ENCODE measurements around the gene EXOC1. TPM values are rescaled to one million over a fixed set of nuclear protein-coding genes. Genes with fewer than 3 reads are reported as not detected.

Gene EXOC1
- total and polyA plus RNA-seq, 9 donors: 14.6 to 32.7 (median 24.1) TPM

- intact Hi-C loops (cut with DNase I): no loop called here
- Histone ChIP-seq H3K36me3 (no peaks in the 10 kb centered on the region), H3K4me1 (ENCODE audit: insufficient read depth) (no peaks in the 10 kb centered on the region), H3K4me3 (no peak overlapping the region), H3K9me3 (no peaks in the 10 kb centered on the region), H3K27me3 (no peaks in the 10 kb centered on the region), H3K27ac (no peak overlapping the region)
- TF ChIP-seq CTCF (IDR thresholded peaks at IDR 0.05): no peak
- no peak for DNase-seq
- 79 to 84% (median 83%) methylated on average over 5 of the region's 5 CpGs for WGBS, 3 donors
Measured at GRCh38 chr4:55871299-55871800, 17.9 kb downstream of the EXOC1 start.

GRCh38 chr4:55874831-55875230 is 21.4 kb downstream of the EXOC1 start:
- Histone ChIP-seq H3K9me3 (no peaks in the 10 kb centered on the region), H3K36me3 (no peaks in the 10 kb centered on the region), H3K27me3 (no peaks in the 10 kb centered on the region), H3K4me1 (ENCODE audit: insufficient read depth) (no peaks in the 10 kb centered on the region), H3K27ac (no peak overlapping the region), H3K4me3 (no peak overlapping the region)
- intact Hi-C loops (cut with DNase I): no loop called here
- no peak for DNase-seq
- TF ChIP-seq CTCF (IDR thresholded peaks at IDR 0.05) (no peak), EP300 (IDR thresholded peaks at IDR 0.05) (no peak), POLR2A (IDR thresholded peaks at IDR 0.05) (no peak)

GRCh38 chr4:55876387-55876786 is 22.9 kb downstream of the EXOC1 start:
- no peaks in the 10 kb centered on the region for H3K36me3 ChIP-seq
- no peak overlapping the region for H3K27ac ChIP-seq
- H3K9me3 ChIP-seq: no peaks in the 10 kb centered on the region
- intact Hi-C loops (cut with DNase I): no loop called here
- H3K27me3 ChIP-seq: no peaks in the 10 kb centered on the region
- no peak overlapping the region for H3K4me3 ChIP-seq
- DNase-seq: no peak
- H3K4me1 ChIP-seq (ENCODE audit: insufficient read depth): no peaks in the 10 kb centered on the region
- TF ChIP-seq CTCF (IDR thresholded peaks at IDR 0.05): no peak
- TF ChIP-seq EP300 (IDR thresholded peaks at IDR 0.05): no peak
- TF ChIP-seq POLR2A (IDR thresholded peaks at IDR 0.05): no peak

GRCh38 chr4:55879224-55879623 is 25.8 kb downstream of the EXOC1 start:
- 94 to 99% (median 97%) methylated on average over 3 of the region's 3 CpGs for WGBS, 3 donors
- no peaks in the 10 kb centered on the region for H3K27me3 ChIP-seq
- H3K36me3 ChIP-seq: no peaks in the 10 kb centered on the region
- no peak for DNase-seq
- intact Hi-C loops (cut with DNase I): no loop called here
- no peaks in the 10 kb centered on the region for H3K9me3 ChIP-seq
- H3K4me3 ChIP-seq: no peak overlapping the region
- no peaks in the 10 kb centered on the region for H3K4me1 ChIP-seq (ENCODE audit: insufficient read depth)
- TF ChIP-seq EP300 (IDR thresholded peaks at IDR 0.05): no peak
- no peak for TF ChIP-seq CTCF (IDR thresholded peaks at IDR 0.05)
- no peak for TF ChIP-seq POLR2A (IDR thresholded peaks at IDR 0.05)
- no peak overlapping the region for H3K27ac ChIP-seq

All from ovary (tissue), 9 donors.